ENCODE data around the gene ANKRD39.

Gene ANKRD39

DNA sequence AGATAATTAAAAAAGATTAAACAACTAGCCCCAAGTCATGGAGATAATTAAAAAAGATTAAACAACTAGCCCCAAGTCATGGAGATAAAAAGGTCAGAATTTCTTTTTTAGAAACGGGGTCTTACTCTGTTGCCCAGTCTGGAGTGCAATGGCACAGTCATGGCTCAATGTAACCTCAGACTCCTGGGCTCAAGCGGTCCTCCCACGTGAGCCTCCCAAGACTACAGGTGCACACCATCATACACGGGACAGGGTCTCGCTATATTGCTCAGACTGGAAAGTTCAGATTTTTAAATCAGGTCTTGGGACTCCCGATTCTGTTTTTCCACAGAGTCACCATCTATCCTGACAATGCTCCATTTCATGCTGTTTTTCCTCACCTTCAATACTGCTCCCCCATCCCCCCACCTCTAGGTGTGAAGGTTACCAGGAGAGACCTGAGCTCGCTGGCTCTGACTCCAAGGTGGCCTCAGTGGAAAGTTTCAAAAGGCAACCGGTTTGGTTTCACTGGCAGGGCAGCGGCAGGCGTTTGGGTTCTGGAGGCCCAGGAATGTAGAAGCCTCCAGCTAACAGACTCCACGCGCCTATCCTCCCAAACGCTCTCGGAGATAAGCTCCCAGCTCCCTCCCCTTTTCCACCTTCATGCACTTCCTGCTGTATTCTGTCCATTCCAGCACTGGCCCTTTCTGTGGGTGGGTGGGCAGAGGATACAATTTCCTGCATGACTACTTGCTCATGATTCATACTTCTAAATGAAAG lies 15.0 kb upstream of the ANKRD39 start:
- TF ChIP-seq TAF1 (IDR thresholded peaks at IDR 0.05; ENCODE audit: borderline replicate concordance, insufficient read depth, low read length) (no peak), FOXP2 (optimal IDR thresholded peaks at IDR 0.05; ENCODE audit: borderline replicate concordance, extremely low read depth, extremely low read length, insufficient read depth) (no peak), SIN3A (IDR thresholded peaks at IDR 0.05; ENCODE audit: borderline replicate concordance, insufficient read depth, low read length) (no peak), POLR2AphosphoS5 (IDR thresholded peaks at IDR 0.05; ENCODE audit: low read depth, low read length) (no peak)
- TF ChIP-seq, protein P1, sequence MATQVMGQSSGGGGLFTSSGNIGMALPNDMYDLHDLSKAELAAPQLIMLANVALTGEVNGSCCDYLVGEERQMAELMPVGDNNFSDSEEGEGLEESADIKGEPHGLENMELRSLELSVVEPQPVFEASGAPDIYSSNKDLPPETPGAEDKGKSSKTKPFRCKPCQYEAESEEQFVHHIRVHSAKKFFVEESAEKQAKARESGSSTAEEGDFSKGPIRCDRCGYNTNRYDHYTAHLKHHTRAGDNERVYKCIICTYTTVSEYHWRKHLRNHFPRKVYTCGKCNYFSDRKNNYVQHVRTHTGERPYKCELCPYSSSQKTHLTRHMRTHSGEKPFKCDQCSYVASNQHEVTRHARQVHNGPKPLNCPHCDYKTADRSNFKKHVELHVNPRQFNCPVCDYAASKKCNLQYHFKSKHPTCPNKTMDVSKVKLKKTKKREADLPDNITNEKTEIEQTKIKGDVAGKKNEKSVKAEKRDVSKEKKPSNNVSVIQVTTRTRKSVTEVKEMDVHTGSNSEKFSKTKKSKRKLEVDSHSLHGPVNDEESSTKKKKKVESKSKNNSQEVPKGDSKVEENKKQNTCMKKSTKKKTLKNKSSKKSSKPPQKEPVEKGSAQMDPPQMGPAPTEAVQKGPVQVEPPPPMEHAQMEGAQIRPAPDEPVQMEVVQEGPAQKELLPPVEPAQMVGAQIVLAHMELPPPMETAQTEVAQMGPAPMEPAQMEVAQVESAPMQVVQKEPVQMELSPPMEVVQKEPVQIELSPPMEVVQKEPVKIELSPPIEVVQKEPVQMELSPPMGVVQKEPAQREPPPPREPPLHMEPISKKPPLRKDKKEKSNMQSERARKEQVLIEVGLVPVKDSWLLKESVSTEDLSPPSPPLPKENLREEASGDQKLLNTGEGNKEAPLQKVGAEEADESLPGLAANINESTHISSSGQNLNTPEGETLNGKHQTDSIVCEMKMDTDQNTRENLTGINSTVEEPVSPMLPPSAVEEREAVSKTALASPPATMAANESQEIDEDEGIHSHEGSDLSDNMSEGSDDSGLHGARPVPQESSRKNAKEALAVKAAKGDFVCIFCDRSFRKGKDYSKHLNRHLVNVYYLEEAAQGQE (IDR thresholded peaks at IDR 0.05; ENCODE audit: insufficient read depth in 1 of 2, low read depth in 2 of 2, low read length in 2 of 2): no peak

DNA sequence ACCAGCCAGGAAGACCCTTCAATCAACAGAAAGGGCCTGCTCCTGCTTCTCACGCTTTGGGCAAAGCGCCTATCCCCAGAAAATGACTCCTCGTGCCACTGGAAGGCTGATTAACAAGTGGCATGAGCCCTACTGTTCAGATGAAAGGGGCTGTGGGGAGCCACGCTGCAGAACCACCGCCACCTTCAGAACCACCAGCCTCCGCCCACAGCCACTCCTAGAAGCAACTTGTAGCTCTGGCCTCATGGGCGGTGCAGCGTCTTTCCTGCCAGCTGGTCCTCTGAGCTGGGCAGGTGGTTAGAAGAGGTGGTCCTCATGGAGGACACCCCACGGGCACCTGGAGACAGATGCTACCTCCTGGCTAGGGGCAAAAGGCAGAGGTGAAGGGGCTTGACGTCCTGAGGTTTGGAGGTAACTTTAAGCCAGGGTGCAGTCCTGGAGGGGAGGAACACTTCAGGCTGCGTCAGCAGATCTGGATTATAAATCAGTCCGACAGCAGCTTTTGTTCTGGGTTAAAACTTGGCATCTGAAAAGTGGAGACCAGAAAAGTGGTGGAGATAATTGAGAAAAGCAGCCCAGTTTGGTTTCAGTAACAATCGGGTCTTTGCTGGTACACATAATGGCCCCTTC lies 12.9 kb upstream of the ANKRD39 start:
- TF ChIP-seq TAF1 (IDR thresholded peaks at IDR 0.05; ENCODE audit: borderline replicate concordance, insufficient read depth, low read length) (no peak), POLR2AphosphoS5 (IDR thresholded peaks at IDR 0.05; ENCODE audit: low read depth, low read length) (no peak), SIN3A (IDR thresholded peaks at IDR 0.05; ENCODE audit: borderline replicate concordance, insufficient read depth, low read length) (no peak), FOXP2 (optimal IDR thresholded peaks at IDR 0.05; ENCODE audit: borderline replicate concordance, extremely low read depth, extremely low read length, insufficient read depth) (no peak)
- TF ChIP-seq, protein P1 (IDR thresholded peaks at IDR 0.05; ENCODE audit: insufficient read depth in 1 of 2, low read depth in 2 of 2, low read length in 2 of 2): no peak

DNA sequence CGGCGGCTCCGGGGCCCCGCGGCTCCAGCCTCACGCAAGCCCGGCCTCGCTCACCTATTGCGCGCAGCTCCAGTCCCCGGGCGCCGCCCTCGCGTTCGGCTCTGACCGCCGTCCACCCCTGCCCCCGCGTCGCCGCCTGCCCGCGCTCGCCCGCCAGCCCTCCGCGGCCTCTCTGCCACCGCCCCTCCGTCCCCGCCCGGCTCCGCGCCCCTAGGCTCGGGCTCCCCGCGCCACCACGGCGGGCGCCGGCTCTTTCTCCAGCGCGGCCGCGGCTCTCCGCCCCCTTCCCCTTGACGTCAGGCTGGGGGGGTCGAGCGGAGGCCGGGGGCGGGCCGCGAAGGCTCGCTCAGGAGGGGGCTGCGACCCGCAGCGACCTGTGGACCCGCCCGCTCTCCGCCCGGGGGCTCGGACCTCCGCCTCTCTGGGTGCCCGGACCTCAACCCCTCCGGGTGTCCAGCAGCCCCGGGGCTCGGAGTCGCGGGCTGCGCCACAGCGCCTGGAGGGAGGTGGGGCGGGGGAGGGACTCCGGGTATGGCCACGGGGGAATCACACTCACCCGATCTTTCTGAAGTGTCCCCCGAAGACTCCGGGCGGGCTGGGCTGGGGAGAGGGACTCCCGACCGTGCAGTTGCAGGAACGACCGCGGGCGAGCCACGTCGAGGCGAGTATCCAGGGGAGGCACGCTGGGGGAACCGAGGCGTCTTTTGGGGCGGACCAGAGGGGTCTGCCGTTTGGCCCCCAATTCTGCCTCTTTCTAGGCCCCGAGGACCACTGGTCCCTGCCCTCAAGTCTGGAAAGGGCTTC lies 12.2 kb upstream of the ANKRD39 start, which contains the start of gene SEMA4C:
SEMA4C (minus strand) TSS at position 259 of the 804 bp plus-strand sequence. CDS start 2,194 bp downstream, outside the sequence.
- TF ChIP-seq TAF1 (IDR thresholded peaks at IDR 0.05; ENCODE audit: borderline replicate concordance, insufficient read depth, low read length): no peak
- no peak for TF ChIP-seq POLR2AphosphoS5 (IDR thresholded peaks at IDR 0.05; ENCODE audit: low read depth, low read length)
- TF ChIP-seq, protein P1 (IDR thresholded peaks at IDR 0.05; ENCODE audit: insufficient read depth in 1 of 2, low read depth in 2 of 2, low read length in 2 of 2): no peak
- no peak for TF ChIP-seq SIN3A (IDR thresholded peaks at IDR 0.05; ENCODE audit: borderline replicate concordance, insufficient read depth, low read length)
- no peak for TF ChIP-seq FOXP2 (optimal IDR thresholded peaks at IDR 0.05; ENCODE audit: borderline replicate concordance, extremely low read depth, extremely low read length, insufficient read depth)

DNA sequence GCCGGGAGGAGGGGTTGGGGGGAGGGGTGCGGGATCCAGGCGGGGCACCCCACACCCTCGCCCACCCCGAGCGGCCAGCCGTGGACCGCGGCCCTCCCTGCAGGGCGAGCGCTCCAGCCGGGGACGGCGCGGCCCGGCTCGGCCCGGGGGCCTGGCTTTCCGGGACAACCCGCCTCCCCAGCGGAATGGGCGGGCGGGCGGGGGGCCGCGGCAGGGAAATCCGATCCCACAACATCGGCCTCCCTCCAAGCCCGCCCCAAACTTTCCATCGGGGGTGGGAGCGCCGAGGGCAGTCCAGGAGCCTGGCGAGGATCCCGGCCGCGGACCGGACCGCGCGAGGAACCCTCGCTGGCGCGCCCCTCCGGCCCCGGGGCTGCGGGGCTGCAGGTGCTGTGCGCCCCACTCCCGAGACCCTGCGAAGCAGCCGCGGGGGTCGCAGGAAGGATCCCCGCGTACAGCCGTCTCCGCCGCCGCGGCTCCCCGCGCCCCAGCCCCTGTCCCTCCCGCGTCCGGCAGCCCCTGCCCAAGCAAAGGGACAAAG lies 11.5 kb upstream of the ANKRD39 start:
- TF ChIP-seq POLR2AphosphoS5 (IDR thresholded peaks at IDR 0.05; ENCODE audit: low read depth, low read length): no peak
- peak; percentile 31; the same call in 1 of the 2 replicates for TF ChIP-seq SIN3A (IDR thresholded peaks at IDR 0.05; ENCODE audit: borderline replicate concordance, insufficient read depth, low read length)
- TF ChIP-seq, protein P1 (IDR thresholded peaks at IDR 0.05; ENCODE audit: insufficient read depth in 1 of 2, low read depth in 2 of 2, low read length in 2 of 2): no peak
- TF ChIP-seq FOXP2 (optimal IDR thresholded peaks at IDR 0.05; ENCODE audit: borderline replicate concordance, extremely low read depth, extremely low read length, insufficient read depth): no peak
- peak; percentile 40; the same call in 1 of the 2 replicates for TF ChIP-seq TAF1 (IDR thresholded peaks at IDR 0.05; ENCODE audit: borderline replicate concordance, insufficient read depth, low read length)

All from PFSK-1 (cell line).